GM21390 (cell line): ENCODE data around the gene MGMT.

Experiments used
- ATAC-seq: cut with Tn5 transposase; IDR thresholded peaks from one replicate; pipeline ENCODE4 v1.9.1; 2021; ENCODE audit not compliant: unreplicated experiment

MGMT gene

GRCh38 chr10:129517680-129518057 lies 50.6 kb downstream of the MGMT start:
- ATAC-seq, result no peak

DNA sequence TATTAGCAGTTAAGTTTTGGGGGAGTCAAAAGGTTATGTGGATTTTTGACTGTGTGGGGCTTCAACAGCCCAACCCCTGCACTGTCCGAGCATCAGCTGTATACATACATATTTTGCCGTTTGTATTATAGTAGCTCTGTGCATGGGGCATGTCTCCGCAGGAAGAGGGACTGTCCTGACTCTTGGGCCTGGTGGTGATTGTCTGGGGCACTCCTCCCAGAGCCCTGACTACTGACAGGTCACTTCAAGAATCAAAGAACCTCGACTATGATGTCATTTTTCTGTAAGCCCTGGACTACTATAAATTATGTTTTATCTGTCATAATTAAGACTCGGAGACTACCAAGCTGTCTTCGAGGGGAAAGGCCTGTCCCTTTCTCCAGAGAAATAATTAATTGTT lies 51.8 kb downstream of the MGMT start:
- ATAC-seq, result no peak

- ATAC-seq, result no peak
These were observed 53.5 kb downstream of the MGMT start for GRCh38 chr10:129520440-129521080.

DNA sequence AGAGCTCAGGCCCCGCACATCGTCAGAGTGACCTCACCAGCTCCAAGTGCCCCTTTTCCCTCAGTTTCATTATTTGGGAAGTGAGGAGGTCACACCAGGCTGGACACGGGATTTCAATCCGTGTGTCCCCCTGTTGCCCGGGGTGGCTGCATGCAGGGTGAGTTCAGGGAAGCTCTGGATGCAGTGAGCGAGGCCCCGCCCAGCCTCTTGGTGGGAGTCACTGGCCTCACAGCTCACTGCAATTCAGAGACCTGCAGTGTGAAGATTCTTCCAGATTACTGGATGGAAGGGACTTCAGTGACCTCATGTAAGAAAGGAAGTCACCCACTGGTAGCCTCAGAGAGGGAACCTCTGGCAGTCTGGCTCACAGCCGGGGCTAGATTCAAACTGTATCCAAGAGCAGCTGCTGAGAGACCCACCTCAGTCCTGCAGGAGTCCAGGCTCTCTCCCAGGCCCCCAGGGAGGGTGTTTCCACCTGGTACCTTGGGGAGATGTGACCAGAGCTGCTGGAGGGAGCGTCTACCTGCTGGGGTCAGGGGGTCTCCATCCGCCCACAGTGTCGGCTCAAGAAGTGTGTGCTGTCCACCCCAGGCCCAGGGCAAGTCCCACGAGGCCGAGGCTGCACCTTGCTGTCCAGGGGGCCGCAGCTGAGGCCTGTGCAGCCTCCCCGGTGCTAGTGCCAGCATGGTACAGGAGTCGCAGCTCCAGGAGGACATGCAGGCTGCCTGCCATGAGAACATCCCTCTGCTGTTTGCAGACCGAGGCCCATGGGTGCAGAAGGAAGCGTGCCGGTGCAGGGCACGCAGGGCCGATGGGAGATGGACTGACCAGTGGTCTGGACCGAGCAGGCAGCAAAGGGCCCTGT lies 54.4 kb downstream of the MGMT start:
- no peak for ATAC-seq

GRCh38 chr10:129522041-129522585 lies 55.1 kb downstream of the MGMT start:
- no peak for ATAC-seq

- ATAC-seq, result no peak
These were observed 56.1 kb downstream of the MGMT start for GRCh38 chr10:129523031-129523722.

GRCh38 chr10:129523723-129524316 lies 56.8 kb downstream of the MGMT start:
- ATAC-seq, result no peak

DNA sequence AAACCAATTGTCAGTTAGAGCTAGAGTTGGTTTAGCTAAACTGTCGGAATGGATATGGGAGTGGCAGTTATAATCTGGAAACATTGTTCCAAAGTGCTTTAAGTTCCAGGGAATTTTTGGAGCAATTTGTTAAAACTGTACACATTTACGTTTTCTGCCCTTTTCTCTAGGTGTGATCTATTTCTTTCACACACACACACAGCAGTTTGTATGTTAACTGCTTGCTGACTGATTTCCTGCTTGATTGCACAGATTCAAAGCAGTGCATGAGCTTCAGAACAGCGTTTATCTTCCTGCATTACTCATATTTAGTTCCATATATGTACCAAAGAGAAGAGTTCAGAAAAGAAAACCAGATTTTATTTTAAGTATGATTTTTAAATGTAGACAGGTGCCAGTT lies 57.9 kb downstream of the MGMT start:
- ATAC-seq, result no peak

GRCh38 chr10:129525401-129525801 lies 58.4 kb downstream of the MGMT start:
- no peak for ATAC-seq

DNA sequence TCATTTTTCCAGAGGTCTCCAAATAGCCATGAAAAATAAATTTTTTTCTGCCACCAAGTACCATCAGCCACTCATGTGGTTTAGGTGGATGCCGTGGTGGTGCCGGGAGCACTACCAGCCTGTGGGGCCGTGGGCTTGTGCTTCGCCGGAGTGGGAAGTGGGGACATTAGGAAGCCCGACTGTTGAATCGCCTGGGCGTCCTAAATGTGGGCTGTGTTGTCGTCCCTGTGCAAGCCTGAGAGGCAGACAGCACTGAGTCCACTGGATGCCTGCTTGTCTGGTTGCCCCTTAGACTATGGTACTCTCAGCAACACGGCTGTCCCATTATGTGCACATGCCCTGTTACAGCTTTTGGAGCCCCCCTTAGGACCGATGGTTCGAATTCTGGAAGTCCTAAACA lies 59.9 kb downstream of the MGMT start:
- ATAC-seq, result no peak

DNA sequence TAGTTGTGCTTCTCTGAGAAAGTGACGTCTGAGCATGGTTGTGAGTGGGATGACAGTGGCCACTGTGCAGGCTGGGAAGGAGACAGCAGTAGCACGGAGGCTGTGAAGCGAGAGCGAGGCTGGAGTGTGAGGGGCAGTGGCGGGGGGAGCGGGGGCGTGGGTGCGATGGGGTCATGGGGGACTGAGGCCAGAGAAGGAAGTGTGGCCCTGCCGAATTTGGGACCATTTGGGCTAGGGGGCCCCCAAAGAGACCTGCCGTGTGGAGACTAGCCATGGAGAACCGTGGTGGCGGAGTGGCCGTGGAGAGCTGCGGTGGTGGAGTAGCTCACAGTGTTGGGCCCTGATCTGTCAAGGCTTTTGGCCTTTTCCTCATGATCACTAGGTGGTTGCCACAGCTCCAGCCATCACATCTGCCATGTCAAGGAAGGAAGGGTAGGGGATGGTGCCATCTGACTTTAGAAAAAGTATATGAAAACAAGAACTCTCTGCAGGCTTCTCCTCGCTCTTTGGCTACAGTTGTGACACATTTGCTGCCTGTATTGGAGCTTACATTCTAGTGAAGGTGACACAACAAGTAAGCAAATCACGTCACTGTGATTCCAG lies 61.4 kb downstream of the MGMT start:
- ATAC-seq, result no peak

DNA sequence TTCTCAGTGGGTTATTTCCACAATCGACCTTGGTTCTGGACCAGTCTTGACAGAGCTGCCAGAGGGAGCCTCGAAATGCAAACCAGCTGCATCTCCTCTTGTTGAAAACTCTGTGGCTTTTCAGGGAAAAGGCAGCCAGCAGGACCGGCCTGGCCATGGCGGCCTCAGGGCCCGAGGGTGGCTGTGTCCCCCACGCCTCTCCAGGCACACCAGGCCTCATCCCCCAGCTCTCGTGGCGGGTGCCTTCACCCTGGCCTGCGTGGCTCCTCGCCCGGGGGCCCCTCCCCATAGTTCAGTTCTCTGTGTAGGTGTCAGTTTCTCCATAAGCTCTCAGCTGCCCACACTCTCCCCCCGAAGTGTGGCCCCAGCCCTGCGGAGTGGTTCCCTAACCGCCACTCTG lies 63.5 kb downstream of the MGMT start:
- ATAC-seq, result no peak

- no peak for ATAC-seq
These were observed 64.3 kb downstream of the MGMT start for GRCh38 chr10:129531195-129531968.

DNA sequence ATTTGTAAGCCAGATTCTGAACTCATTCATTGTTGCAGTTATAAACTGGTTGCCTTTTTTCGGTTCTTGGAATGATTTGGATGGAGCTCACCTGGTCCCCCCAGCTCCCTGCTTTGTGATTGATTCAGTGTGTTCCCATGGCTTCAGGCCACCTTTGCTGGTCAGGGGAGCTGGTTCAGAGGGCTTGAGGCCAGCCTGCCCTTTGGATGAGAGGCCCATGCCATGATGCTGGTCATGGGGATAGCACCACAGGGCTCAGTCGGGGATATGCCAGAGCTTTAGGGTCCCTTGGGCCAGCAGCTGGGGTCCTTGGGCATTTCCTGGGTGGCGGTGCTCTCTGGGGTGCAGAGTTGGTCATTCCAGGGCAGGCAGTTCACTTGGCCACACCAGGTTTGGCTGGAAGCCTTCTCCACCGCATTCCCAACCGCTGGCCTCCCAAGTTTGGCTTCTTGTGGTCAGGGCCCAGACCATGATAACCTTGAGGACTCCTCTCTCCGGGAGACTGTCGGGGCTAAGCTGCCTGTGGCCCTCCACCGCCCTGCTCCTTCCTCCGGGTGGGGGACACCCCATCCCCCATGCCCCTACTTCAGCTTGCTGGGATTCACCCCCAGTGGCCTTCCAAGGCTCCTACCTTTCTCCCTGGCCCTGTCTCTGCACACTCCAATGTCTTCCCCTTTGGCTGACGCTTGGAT lies 65.1 kb downstream of the MGMT start:
- no peak for ATAC-seq

GRCh38 chr10:129532838-129533237 lies 65.8 kb downstream of the MGMT start:
- ATAC-seq, result no peak

- no peak for ATAC-seq
These were observed 66.2 kb downstream of the MGMT start for GRCh38 chr10:129533281-129533680.

DNA sequence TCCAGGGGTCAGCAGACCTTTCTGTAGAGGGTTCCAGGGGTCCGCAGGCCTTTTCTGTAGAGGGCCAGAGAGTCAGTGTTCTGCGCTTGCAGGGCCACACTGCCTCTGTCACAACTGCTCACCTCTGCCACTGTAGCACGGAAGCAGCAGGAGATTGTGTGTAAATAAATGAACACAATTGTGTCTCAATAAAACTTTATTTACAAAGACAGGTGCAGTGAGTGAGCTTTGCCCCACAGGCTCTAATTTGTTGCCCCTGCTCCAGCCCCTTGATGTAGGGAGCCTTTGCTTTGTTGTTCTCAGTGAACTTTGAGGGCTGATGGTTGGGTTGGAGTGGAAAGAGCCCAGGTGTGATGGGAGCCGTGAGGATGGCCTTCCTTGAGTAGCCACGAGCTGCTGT lies 67.8 kb downstream of the MGMT start:
- ATAC-seq, result no peak

- no peak for ATAC-seq
These were observed 69.3 kb downstream of the MGMT start for GRCh38 chr10:129536336-129536735.

DNA sequence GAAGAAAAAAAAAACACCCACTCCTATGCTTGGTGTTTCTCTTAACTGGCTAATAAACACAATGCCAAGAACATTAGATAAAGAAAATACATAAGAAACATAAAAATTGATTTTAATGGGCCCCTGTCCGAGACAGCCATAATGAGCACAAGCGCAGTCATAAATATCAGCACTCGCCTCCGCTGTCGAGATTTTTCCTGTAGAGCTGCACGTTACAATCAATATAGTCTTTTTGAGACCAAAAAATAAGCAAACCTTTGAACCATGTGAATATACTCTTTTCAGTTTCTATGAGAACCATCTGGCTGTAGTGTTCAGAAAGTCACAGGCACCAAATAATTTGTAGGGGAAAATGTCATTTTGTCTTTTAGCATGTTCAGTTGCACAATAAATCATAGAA lies 70.1 kb downstream of the MGMT start:
- no peak for ATAC-seq

- no peak for ATAC-seq
These were observed 71.2 kb downstream of the MGMT start for GRCh38 chr10:129538236-129538635.
